Upper lobe of left lung (tissue), 4 donors: Measurements from ENCODE around the gene ALG2.

ENCODE experiments used
- CTCF ChIP-seq, 6 experiments: fragments of 450-650 bp in 4 of 6; fragments of 200-600 bp in 2 of 6; sonication (generic) in 2 of 6; IDR thresholded peaks; one replicate each; pipeline ENCODE4 v1.5.1; 2016 to 2019; ENCODE audit warnings: antibody characterized with exemption in 6 of 6
- EP300 ChIP-seq, 4 donors: sonication (generic); formaldehyde crosslinking; IDR thresholded peaks; one replicate each; pipeline ENCODE4 v1.5.1; 2017; ENCODE audit warnings: antibody characterized with exemption in 4 of 4, control low read depth in 2 of 4
- POLR2A ChIP-seq, 4 donors: fragments of 450-650 bp; IDR thresholded peaks; one replicate each; pipeline ENCODE4 v1.5.1; 2016 to 2017; ENCODE audit warnings: antibody characterized with exemption in 4 of 4, mild to moderate bottlenecking in 2 of 4

GRCh38 chr9:99234618-99235017 is 12.9 kb upstream of the ALG2 start:
- TF ChIP-seq CTCF (IDR thresholded peaks at IDR 0.05) (no peak), POLR2A (IDR thresholded peaks at IDR 0.05) (no peak), EP300 (IDR thresholded peaks at IDR 0.05) (no peak)
